HG03342 (cell line): Measurements from ENCODE around the gene OR51V1.
"Not testable (repeated sequence)": the region's sequence is repeated elsewhere in the genome, so short reads cannot be mapped to it uniquely, and the experiment has no call there.

Source experiments
- ATAC-seq: cut with Tn5 transposase; IDR thresholded peaks from one replicate; pipeline ENCODE4 v1.9.1; 2021; ENCODE audit warnings: mild to moderate bottlenecking, moderate library complexity; ENCODE audit not compliant: unreplicated experiment

OR51V1 gene, protein sequence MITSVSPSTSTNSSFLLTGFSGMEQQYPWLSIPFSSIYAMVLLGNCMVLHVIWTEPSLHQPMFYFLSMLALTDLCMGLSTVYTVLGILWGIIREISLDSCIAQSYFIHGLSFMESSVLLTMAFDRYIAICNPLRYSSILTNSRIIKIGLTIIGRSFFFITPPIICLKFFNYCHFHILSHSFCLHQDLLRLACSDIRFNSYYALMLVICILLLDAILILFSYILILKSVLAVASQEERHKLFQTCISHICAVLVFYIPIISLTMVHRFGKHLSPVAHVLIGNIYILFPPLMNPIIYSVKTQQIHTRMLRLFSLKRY

DNA sequence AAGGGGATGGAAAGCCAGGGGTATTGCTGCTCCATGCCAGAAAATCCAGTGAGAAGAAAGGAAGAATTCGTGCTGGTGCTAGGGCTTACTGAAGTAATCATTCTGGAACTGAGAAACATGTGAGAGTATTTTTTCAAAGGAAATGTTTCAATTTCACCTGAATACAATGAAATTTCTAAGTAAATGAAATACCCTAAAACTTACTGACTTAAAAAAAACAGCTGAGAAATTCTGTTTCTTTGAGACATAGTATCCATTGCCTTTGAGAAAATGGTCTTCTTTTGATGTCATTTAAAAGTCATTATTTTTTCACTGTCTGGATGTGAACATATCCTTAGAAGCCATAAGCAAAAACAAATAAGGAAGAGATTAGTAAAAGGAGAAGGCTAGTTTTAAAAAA, at the start of gene OR51V1:
OR51V1 (minus strand) TSS at position 101 of the 400 bp plus-strand sequence; CDS start at position 101, 0 bp downstream.
- no peak for ATAC-seq

DNA sequence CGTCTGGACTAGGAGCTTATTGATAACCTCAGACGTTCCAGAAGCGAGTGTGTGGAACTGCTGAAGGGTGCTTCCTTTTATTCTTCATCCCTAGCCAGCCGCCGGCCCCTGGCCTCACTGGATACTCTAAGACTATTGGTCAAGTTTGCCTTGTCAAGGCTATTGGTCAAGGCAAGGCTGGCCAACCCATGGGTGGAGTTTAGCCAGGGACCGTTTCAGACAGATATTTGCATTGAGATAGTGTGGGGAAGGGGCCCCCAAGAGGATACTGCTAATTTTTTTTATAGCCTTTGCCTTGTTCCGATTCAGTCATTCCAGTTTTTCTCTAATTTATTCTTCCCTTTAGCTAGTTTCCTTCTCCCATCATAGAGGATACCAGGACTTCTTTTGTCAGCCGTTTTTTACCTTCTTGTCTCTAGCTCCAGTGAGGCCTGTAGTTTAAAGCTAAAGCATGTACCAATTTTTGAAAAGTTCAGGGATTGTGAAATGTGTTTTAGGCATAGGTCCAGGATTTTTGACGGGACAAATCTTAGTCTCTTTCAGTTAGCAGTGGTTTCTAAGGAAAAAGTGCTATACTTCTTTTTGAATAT, 49.4 kb upstream of the OR51V1 start, which contains the start of gene HBG1:
HBG1 (minus strand) TSS at position 51 of the 590 bp plus-strand sequence. CDS start 53 bp downstream, outside the sequence.
- ATAC-seq, result not testable (repeated sequence)

DNA sequence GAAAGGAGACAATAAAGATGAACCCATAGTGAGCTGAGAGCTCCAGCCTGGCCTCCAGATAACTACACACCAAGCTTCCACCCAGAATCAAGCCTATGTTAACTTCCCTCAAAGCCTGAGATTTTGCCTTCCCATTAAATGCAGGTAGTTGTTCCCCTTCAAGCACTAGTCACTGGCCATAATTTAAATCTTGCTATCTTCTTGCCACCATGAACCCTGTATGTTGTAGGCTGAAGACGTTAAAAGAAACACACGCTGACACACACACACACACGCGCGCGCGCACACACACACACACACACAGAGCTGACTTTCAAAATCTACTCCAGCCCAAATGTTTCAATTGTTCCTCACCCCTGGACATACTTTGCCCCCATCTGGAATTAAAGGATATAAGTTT, 48.0 kb upstream of the OR51V1 start:
- ATAC-seq, result not testable (repeated sequence)

DNA sequence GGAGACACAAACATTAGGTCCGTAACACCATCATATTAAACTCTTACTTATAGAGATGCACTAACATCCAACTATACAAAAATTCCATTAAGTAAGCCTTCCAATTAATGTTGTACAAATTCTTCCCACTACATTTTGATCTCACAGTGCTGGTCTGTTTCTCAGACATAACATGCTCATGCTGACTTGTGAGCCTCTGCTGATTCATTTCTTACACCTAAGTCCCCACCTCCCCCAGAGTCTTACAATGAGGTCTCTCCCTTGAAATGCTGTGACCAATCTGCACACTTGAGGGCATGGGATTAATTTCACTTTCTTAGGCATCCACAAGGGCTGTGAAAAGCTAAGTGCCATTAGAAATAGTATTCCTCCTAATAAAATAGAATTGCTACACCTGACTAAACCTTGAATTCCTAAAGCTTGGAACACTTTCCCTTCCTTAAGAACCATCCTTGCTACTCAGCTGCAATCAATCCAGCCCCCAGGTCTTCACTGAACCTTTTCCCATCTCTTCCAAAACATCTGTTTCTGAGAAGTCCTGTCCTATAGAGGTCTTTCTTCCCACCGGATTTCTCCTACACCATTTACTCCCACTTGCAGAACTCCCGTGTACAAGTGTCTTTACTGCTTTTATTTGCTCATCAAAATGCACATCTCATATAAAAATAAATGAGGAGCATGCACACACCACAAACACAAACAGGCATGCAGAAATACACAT, 47.1 kb upstream of the OR51V1 start:
- no peak for ATAC-seq

DNA sequence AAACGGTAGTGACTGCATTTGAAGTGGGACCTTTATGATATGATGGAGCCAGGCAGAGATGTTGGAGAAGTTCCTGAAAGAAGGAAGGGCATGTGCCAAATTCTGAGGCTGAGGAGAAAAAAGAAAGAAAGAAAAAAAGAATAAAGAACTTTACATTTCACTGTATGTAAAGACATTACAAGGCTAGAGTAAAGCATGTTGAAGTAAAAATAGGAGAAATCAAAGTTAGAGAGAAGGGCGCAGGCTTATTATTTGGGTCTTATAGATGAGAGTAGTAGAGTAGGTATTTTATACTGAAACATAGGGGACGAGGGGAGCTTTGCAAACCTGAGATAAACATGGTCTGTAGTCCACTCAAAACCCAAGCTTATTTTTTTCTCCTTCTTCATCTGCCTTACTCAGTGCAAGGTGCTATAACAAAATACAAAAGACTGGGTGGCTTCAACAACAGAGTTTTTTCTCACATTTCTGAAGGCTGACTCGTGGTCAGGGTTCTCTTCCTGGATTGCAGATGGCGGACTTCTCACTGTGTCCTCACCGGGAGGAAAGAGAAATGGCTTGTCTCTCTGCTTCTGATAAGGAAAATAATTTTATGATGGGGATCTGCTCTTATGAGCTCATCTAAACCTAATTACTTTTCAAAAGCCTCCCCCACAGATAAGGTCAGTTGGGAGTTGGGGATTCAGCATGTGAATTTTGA, 46.4 kb upstream of the OR51V1 start:
- ATAC-seq, result no peak

DNA sequence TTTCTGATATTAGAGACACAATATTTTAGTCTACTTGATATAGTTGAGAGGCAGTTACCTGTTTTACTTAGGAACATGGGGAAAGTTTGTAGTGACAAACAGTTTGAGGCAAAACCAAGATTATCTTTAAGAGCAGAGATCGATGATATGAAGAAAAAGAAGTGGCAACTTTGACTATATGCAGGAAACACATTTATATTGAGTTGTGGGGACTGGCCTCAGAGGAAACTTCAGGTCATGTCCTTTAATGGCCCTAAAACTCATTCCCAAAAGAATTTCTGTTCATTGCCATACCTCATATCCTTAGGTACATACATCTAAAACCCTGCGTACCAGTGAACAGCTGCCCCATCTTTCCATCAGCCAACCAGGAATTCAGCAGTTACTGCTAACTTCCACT, 44.7 kb upstream of the OR51V1 start:
- no peak for ATAC-seq

DNA sequence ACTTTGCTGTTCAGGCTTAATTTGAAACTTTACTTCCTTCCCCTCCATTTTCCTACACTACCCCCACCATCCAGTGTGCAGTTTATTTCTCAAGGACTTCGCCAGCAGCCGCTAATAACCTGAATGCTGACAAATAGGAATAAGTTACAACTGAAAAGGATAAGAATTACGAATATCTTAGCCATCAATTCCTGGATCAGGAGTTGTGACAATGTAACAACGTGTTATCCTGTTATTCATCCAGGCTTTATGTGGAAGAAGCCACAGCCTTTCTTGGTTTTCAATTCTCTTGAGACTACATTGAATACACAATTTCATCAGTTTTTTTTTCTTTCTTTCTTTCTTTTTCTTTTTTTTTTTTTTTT, 43.3 kb upstream of the OR51V1 start:
- no peak for ATAC-seq

DNA sequence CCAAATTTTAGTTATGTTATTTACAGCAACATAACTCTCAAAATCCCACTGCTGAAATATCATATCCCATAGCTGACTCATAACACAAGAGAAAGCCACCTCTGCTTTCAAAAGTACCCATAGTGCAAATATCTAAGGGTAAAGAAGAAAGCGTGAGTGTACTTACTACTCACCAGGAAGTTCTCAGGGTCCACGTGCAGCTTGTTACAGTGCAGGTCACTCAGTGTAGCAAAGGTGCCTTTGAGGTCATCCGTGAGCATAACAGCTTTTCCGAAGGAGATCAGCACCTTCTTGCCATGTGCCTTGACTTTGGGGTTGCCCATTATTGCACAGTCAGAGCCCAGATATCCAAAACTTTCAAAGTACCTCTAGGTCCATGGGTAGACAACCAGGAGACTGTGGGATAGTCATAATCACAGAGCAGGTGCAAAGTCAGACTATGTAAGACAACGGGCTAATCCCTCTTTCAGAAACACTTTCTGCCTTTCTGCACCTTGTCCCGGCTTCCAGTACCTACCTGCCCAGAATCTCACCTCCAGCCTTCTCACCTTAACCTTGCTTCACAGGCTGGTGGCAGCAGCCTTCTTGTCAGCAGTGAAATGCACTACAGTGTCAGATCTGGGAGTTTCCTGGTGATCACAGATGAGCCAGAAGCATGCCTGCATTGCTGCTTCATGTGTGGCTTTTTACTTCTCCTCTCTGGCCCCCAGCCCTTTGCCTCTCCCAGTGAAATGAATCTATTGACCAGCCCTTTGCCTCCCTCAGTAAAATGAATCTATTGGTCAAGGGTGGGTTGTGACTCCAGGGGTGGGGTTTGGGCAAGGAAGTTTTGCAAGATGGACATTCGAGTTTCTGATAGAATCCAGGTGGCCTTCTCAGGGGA, 42.7 kb upstream of the OR51V1 start:
- ATAC-seq, result peak; percentile 63

DNA sequence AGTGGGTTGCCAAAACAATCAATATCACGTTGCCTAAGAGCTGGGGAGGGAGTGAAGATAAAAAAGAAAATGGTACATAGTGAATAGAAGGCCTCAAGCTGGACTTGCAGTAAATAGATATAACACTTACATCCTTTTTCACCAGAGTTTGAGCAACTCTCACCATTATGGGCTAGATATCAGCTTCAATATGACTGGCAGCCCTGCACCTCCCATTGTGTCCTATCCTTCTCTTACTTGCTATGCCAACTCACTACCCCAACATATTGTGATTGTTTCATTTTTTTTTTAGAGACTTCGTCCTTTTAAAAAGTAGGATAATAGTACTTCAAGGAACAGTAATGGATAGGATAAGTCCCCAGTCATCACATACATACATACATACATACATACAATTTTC, 41.7 kb upstream of the OR51V1 start:
- no peak for ATAC-seq

DNA sequence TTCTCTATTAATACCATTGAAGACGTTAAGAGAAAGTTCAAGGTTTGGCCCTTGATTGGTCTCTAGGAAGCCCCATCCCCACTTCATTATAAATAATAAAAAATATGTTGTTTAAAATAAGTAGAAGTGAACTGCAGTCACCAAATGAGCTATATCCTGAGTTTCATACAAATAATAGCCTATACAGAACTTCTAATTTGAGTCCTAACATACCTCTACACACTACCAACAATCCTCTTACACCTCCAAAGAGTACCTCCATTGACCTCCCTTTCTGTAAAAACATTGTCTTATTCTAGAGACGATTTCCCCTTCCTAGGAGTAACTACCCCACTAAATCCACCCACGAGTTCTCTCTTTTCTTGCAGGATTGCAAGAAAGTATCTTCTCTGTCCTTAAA, 41.0 kb upstream of the OR51V1 start:
- no peak for ATAC-seq

DNA sequence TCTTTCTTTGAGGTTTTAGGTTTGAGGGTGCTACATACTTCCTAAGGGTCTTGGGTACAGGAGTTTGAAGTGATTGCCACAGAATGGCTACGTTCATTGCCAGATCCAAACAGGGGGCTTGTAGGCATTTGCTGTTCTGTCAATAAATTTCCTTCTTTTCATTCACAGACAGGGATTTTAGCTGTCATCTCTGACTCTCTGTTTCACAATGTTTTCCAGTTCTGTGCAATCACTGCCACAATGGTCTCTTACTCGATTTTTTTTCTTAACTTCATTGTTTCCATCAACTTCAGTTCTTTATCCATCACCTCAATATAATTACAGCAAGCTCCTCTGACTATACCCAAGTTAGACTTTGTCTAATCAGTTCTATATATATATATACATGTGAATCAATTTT, 40.0 kb upstream of the OR51V1 start:
- no peak for ATAC-seq

DNA sequence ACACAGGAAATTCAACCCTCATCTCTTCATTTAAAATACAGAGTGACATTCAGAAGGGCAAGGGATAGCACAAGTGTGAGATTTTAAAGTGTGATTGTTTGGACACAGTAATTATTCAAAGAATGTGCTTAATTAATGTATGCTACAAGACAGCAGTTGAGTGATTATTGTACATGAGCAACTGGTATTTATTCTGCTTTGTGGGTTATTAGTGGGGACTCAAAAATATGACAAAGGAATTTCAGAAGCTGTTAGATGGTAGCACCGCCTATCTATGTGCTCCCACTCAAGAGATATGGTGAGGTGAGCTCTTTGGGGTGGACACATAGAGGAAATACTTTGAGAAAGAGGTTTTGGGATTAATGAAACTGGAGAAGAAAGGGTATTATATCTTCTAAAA, 39.6 kb upstream of the OR51V1 start:
- ATAC-seq, result no peak

DNA sequence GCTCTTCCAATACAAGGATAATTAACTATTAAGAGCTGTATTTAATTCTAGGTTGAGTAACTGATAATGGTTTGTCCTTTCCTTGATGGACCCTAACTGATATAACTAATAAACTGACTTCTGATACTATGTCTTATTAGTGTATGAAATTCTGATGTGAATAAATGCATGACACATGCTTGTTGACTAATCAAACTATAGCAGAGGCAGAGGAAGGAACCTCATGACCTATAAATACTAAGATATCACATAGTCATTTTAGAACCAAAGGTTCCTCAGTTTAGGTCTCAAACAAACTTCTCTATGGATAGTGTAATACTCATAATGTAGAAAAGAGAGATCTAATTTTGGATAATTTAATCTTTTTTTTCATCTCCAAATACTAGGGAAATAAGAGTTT, 38.6 kb upstream of the OR51V1 start:
- ATAC-seq, result no peak

DNA sequence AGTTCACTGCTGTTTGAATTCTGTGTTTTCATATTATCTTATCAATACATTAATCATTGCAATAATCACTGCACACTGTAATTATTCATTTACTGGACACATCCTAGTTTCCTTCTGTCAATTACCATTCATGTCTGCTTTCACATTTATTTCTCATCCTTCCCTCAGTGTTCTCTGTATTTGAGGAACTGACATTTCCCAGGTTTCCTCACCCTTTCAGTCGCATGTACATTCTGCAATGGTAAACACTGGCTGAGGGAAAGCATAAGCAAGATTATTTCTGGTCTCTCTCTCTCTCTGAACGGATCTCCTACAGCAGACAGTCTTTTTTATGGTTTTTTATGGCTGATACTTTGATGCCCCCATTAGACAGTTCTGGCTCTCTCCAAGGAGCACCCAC, 38.0 kb upstream of the OR51V1 start:
- no peak for ATAC-seq

DNA sequence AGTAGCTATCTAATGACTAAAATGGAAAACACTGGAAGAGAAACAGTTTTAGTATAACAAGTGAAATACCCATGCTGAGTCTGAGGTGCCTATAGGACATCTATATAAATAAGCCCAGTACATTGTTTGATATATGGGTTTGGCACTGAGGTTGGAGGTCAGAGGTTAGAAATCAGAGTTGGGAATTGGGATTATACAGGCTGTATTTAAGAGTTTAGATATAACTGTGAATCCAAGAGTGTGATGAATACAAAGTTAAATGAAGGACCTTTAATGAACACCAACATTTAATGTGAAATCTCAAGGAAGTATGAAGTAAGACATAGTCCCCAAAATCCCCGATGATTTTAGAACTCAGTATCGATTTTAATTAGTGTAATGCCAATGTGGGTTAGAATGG, 36.9 kb upstream of the OR51V1 start:
- ATAC-seq, result no peak

DNA sequence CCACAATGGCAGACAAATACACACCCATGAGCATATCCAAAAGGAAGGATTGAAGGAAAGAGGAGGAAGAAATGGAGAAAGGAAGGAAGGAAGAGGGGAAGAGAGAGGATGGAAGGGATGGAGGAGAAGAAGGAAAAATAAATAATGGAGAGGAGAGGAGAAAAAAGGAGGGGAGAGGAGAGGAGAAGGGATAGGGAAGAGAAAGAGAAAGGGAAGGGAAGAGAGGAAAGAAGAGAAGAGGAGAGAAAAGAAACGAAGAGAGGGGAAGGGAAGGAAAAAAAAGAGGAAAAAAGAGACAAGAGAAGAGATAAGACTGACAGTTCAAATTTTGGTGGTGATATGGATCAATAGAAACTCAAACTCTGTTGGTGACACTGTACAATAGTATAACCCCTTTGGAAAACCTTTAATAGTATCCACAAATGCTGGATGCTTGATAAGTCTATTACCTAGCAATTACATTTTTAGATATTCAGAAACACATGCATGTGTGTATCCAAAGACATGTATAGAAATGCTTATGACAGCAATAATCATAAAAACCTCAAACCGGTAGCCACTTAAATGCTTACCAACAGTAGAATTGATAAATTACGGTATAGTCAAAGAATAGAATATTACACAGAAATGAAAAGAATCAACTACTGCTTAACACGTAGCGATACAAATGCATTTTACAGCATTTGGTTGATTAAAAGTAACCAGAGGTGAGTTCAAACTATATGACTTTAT, 35.0 kb upstream of the OR51V1 start:
- no peak for ATAC-seq

DNA sequence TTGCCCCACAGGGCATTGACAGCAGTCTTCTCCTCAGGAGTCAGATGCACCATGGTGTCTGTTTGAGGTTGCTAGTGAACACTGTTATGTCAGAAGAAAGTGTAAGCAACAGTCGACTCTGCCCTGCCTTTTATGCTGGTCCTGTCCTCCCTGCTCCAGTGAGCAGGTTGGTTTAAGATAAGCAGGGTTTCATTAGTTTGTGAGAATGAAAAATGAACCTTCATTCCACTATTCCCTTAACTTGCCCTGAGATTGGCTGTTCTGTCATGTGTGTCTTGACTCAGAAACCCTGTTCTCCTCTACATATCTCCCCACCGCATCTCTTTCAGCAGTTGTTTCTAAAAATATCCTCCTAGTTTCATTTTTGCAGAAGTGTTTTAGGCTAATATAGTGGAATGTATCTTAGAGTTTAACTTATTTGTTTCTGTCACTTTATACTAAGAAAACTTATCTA, 33.9 kb upstream of the OR51V1 start, which contains the start of gene HBD:
HBD (minus strand) TSS at position 103 of the 454 bp plus-strand sequence; CDS start at position 53, 50 bp downstream.
- peak; percentile 70 for ATAC-seq

DNA sequence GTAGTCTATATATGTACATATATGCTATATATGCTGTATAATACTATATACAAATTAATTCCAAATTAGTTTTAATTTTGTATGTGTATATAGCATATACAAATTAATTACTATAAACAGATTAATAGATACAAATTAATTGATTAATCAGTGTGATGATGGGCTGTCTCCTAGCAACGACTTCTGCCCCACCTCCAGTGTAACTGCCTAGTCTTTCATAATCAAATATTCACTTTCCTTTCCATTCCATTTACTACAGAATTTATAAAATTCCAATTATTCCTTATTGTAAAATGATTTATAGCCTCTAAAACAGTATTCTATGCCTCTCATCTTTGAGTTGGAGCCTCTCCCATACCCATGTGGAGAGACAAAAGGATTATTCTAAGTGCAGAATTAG, 32.8 kb upstream of the OR51V1 start:
- ATAC-seq, result no peak

DNA sequence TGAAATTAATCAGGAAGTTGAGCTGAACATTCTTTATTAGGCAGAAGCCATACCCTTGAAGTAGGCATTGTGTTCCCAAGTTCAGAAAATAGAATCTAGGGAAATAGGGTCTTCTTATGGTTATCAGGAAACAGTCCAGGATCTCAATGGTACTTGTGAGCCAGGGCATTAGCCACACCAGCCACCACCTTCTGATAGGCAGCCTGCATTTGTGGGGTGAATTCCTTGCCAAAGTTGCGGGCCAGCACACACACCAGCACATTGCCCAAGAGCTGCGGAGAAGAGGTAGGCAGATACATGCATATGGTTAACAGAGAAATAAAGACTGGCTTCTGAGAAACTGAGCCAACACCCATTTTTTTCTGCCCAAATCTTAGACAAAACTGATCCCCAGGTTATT, 32.3 kb upstream of the OR51V1 start:
- no peak for ATAC-seq

DNA sequence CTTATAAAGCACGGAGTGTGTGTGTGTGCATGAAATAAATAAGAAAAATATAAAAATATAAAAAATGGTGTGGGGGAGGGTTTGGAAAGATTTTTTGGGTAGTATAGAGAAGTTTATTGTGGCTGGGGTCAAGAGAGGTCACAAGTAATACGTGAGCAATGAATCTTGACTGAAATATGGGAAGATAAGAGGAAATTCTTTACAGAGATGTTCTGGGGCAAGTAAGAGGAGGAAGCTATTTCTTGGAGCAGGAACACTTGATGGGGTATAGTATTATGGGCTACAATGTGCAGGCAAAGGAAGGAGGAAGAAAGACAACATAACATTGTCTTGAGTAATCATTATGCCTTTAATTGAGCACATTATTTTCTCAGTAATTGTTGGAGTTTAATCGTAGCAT, 31.7 kb upstream of the OR51V1 start:
- ATAC-seq, result no peak
